Gastrocnemius medialis (tissue), 4 donors: Measurements from ENCODE around the gene LRIG1.

Source experiments
- CTCF ChIP-seq, 5 experiments: fragments of 450-650 bp in 3 of 5; fragments of 200-600 bp in 2 of 5; sonication (generic) in 2 of 5; IDR thresholded peaks in 4 of 5; conservative IDR thresholded peaks in 1 of 5; 1 replicate in 4 of 5; 2 replicates in 1 of 5; pipeline ENCODE4 v1.5.1; 2016 to 2019; ENCODE audit warnings: antibody characterized with exemption in 5 of 5, mild to moderate bottlenecking in 3 of 5, moderate library complexity in 3 of 5
- POLR2A ChIP-seq, 2 donors: fragments of 450-650 bp; IDR thresholded peaks; one replicate each; pipeline ENCODE4 v1.6.1; 2017; ENCODE audit warnings: antibody characterized with exemption in 2 of 2, mild to moderate bottlenecking in 2 of 2, moderate library complexity in 2 of 2

- no peak for TF ChIP-seq CTCF (IDR thresholded peaks at IDR 0.05 in 4 of 5, conservative IDR thresholded peaks at IDR 0.05 in 1 of 5)
- no peak for TF ChIP-seq POLR2A (IDR thresholded peaks at IDR 0.05)
Observed at GRCh38 chr3:66365080-66365479, 135.7 kb downstream of the LRIG1 start.
